Mesenteric fat pad (tissue), 1 donor: ENCODE measurements around the gene STARD3. TPM values are rescaled to one million over a fixed set of nuclear protein-coding genes. Genes with fewer than 3 reads are reported as not detected.

ENCODE experiments used
- DNase-seq: peaks from one replicate; pipeline ENCODE4 v3.0.0-alpha.2; 2020; ENCODE audit warnings: low spot score
- total RNA-seq: library from RNA; stranded (reverse); fragmentation: NEBNext Ultra II Directional; extraction: Animal tissue kit (Norgen Biotek cat#: 25700); gene quantifications from one replicate; pipeline ENCODE4 v1.2.1, GENCODE V29; 2021
- donor health status: DM: yes; HTN: yes; CAD: no.

STARD3 gene
- total RNA-seq, 1 donor from 2014 or later: 49.2 TPM

- DNase-seq: no peak
Observed at GRCh38 chr17:39669897-39670735, 33.2 kb downstream of the STARD3 start.

DNA sequence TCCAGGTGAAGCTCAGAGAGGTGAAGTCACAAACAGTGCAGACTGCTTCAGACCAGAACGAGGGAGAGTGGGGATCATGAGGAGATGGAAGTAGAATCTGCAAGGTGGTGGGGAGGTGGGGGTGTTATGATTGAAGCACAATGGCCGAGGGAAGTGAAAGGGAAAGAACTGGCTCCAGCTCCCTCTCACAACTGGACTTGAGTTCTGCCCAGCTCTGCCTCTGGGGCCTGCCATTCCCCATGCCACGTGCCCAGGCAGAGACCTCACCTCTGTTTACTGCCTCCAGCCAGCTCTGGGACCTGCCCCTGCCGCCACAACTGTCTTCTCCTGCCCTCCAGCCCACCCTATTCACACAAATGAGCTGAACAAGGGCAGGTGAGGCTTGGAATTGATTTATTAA, 33.8 kb downstream of the STARD3 start:
- DNase-seq: no peak

DNA sequence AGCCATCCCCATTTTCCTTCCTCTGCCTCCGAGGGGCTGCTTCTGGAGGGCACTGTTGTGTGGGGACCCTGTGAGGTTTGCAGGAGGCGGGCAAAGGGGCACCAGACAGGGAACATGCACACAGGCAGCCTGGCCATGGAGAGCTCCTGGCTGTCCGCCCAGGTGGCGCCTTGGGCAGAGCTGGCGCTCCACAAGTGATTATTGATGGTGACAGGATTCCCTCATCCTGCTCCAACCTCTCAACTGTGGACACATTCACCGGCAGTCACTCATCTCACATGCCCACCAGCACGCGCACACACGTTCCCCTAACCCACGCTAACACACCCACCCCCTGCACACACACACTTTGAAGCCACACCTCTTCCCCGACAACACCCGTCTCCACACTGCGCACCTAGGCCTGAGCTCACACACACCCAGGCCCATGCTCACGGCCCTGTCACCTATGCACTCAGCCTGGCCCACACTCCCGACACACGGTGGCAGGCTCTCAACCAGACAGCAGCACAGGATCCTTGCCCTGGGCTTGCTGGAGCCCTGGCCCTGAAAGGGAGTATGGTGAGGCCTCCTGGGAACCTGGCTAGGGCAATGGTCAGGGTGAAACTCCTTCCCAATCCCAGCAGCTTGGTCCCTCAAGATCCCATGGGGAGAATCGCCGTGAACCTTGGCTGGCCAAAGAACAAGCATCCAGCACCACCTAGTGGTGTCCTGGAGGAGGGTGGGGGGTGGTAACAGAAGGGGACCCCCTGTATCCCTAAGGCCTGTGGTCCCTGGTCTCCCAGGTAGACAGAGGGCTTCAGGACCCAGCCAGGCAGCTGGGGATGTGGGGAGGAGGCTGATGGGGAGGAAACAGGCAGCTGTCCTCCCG, 34.9 kb downstream of the STARD3 start:
- DNase-seq: no peak

- no peak for DNase-seq
Observed at GRCh38 chr17:39672522-39673334, 35.8 kb downstream of the STARD3 start.

- no peak for DNase-seq
Observed at GRCh38 chr17:39673335-39674081, 36.6 kb downstream of the STARD3 start.

- DNase-seq: no peak
Observed at GRCh38 chr17:39674179-39674578, 37.2 kb downstream of the STARD3 start.

DNA sequence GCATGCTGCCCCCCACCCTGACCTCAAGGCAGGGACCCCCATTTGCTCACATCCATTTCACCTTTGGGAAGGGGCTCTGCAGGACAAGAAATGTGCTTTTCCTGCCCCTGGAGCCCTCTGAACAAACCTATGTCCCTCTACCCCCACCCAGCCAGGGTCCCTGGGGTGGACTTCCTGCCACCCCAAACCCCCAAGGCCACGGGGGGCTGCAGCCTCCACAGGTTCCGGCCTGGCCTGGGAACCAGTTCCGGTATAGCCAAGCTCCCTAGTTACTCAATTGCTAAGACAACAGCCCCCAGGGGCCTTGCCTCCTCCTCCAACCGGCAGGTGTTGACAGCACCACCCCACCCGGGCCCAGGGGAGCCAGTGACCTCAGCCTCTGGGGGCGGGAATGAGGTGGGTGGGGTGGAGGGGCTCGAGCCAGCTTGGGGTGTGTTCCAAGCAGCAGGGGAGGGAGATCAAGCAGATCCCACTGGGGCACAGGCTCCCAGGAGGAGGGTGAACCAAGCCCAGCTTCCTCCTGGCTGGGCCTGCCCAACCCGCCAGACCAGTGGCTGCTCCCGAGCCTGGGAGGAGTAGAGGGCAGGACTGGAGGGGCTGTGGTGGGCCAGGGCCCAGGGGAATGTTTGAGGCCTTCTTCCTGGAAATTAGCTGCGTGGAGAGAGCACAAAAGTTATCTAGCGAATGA, 37.9 kb downstream of the STARD3 start:
- DNase-seq: no peak

DNA sequence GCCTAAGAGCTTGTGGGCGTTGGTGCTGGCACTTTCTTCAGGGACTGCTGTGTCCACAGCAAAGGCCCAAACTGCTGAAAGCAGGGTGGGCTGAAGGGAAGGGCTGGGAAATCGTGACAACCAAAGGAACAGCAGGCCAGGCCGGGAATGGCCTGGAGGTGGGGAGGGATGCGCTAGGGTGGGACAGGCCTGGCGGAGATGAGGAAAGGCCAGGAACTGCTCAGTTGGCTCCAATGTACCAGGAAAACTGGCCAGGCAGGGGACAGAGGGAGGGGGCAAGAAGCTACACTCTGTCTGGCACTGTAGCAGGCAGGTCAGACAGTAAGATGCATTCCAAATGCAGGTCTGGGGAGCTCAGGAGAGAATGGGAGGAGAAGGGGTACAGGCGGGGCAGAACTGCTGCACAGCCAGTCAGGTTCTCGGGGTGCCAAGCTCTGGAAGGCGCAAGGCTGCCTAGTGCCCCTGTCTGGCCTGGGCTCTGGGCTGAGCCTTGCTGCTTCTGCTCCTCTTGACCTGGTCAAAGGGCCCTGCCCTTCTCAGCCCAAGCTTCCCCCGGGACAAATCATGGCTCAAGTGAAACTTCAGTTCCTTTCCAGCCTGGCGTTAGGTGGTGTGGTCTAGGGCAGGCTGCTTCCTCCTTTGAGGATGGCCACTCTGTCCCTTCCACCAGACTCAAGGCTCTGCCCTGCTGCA, 38.6 kb downstream of the STARD3 start:
- no peak for DNase-seq

DNA sequence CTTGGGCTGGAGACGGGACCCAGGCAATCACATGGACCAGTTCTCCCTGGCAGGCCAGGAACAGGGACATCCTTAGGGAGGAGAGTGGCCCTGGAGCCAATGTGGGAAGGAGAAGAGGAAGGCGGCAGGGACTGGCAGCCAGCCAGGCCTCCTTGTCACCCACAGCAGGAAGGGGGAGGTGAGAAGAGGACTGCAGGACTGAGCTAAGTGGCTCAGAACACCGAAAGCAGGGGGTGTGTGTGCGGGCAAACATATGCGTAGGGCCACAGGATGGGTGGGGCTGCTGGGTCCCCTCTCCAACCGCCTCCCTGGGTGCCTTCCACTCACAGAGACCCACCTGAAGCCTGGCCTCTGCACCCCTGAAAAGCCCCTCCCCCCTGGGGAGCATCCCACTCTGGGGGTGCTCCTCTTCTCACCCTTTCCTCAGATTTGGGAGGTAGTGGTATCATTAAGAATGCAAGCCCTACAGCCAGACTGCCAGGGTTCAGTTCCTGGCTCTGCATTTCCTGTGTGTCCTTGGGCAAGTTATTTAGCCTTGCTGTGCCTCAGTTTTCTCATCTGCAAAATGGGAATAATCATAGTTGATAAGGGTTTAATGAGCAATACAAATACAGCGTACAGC, 39.4 kb downstream of the STARD3 start:
- DNase-seq: no peak

DNA sequence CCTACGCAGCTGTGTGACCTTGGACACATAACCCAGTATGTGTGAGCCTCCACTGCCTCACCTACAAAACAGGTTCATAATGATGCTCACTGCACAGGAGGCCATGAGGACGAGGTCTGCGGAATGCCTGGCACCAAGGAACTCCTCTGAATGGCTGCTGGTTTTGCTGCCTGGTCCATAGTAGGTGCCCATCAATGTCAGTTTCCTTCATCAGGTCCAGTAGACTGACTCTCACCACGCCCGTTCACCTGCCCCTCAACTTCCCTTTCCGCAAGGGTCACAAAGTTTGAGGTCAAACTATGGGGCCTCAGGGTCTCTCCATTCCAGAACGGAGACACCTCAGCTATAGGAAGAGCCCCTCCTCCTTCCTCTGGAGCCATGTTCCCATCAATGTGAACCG, 40.1 kb downstream of the STARD3 start:
- DNase-seq: no peak

- no peak for DNase-seq
Observed at GRCh38 chr17:39677542-39678339, 40.8 kb downstream of the STARD3 start.

- no peak for DNase-seq
Observed at GRCh38 chr17:39678340-39679116, 41.6 kb downstream of the STARD3 start.

DNA sequence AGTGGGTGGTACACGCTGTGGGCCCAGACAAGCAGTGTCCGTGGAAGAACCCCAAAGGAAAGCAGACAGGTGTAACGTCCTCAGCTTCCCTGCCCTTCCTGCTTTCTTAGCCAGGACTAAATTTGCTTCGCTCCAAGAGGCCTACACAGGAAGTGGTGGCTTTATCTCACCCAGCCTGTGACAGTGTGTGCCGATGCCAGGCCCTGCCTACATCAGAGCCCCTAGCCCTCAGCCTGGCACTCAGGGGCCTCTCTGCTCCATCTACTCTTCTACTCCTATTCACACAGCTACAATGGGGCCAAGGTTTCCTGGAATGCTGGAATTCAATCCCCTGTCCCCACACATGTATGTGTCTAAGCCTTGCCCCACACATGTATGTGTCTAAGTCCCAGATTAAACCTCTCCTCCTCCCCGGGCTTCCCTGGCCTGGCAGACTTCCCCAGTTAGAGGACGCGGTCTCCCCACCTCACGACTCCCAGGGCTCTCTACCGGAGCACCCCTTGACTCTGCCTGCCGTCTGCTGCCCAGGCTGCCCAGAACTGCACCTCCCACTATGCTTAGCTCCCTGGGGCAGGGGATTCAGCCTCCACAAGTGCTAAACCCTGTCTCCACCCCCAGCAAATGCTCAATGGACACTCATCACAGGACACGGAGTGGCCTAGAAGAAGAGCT, 42.7 kb downstream of the STARD3 start:
- DNase-seq: no peak

DNA sequence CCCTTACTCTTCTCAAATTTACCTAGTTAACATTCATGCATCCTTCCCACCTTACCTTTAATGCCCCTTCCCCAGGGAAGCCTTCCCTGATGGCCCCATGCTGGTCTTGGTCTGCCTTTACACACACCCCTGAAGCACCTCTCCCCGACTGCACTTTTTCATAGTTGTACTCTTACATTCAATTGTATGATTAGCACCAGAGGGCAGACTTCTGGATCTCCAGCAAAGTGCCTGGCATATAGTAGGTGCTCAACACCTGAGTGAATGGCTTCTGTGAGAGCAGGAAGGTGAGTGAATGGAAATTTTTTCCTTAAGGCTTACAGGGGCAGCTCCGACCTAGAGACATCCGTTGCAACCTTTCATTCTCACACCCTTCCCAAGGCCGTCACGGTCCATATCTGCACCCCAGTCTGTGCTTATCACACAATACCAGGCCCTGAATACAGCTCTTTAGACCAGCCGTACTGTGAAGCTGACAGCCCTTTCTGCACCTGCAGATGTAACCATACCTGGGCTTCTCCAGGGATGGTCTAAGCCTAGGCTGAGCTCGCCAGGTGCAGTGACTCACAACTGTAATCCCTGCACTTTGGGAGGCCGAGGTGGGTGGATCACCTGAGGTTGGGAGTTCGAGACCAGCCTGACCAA, 46.5 kb downstream of the STARD3 start:
- no peak for DNase-seq

GRCh38 chr17:39684369-39685192, 47.6 kb downstream of the STARD3 start:
- DNase-seq: no peak
